HG03159 (cell line): ENCODE results near the gene DLG2.
"Not testable (repeated sequence)": the region's sequence is repeated elsewhere in the genome, so short reads cannot be mapped to it uniquely, and the experiment has no call there.

Experiments used
- ATAC-seq: cut with Tn5 transposase; IDR thresholded peaks from one replicate; pipeline ENCODE4 v1.9.1; 2021; ENCODE audit warnings: mild to moderate bottlenecking, moderate library complexity; ENCODE audit not compliant: unreplicated experiment

Gene DLG2

DNA sequence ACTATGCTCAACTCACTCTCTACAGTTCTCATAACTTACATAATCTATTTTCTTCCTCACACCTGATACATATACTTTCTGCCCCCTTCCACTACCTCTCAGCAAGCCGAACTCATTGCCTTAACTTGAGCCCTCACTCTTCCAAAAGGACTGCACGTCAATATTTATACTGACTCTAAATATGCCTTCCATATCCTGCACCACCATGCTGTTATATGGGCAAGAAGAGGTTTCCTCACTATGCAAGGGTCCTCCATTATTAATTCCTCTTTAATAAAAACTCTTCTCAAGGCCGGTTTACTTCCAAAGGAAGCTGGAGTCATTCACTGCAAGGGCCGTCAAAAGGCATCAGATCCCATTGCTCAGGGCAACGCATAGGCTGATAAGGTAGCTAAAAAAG is 2204.5 kb downstream of the DLG2 start:
- not testable (repeated sequence) for ATAC-seq

DNA sequence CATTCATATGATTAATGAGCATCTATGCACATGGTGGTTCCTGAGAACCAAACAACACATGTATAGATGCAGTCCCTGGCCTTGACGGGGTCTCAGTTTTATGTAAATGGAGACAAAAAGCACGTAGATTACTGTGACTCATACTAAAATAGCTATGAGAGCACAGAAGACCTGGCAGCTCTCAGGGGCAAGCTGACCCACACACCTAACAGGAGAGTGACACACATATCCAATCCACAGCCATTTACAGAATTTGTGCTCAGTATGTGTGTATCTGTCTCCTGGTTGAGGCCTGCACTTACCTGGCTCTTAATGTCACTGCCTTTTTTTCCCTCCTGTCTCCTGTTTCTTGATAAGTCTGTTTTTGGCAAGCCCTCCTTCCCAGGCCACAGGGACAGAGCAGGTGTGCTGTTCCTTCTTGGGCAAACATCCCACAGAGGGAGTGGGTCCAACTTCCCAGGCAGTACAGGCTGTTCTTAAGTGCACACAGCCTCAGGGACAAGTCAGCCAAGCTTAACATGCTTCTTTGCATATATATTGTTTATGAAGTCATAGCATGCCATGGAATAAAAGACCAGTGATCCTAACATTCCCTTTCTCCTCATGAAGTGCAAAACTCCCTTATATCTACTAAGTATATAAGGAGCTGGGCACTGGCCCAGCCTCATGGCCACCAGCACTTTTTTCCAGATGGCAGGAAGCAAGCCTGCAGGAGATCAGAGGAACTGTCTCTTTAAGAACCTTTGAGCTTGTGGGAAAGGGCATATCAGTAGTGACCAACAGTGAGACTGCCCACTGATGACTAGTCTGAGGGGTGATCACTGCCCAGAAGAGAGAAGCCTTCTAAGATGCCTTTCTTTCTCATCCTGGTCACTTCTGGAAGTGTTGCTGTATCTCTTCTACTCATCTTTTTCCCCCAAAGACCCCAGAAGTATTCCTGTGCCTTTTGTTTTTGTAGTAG is 2216.3 kb downstream of the DLG2 start:
- no peak for ATAC-seq

DNA sequence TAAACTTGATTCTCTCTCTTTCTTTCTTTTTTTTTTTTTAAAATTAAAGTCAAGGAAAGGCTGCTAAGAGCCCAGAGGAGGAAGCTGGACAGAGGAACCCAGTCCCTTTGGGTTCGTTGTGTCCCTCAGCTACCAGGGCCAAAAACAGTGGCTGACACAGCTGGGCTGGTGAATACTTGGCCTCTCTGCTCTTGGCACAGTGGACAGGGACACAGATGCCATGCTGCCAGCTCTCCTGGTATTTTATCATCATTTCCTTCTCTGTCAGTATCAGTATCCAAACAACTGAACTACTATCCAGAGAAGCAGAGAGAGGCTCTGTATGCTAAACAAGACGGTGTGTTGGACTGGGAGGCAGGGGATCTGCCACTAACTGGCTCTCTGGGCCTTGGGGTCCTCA is 2217.3 kb downstream of the DLG2 start:
- no peak for ATAC-seq

DNA sequence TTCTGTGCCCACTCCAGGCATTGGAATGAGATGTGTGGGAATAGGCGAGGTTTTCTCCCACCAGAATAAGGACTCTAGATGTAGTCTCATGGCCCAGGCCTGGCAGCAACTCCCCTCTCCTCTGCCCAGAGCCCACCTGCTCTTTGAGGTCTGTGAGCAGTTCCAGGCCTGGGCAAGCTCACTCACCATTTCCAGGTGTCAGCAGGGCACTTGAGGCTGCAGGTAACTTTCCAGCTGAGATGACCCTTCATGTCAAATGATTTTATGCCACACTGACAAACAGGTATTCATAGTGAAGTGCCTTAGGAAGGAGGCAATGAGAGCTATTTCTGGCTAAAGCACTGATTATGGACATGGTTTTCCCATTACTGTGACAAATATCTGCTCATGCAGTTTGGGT is 2217.7 kb downstream of the DLG2 start:
- ATAC-seq = no peak

DNA sequence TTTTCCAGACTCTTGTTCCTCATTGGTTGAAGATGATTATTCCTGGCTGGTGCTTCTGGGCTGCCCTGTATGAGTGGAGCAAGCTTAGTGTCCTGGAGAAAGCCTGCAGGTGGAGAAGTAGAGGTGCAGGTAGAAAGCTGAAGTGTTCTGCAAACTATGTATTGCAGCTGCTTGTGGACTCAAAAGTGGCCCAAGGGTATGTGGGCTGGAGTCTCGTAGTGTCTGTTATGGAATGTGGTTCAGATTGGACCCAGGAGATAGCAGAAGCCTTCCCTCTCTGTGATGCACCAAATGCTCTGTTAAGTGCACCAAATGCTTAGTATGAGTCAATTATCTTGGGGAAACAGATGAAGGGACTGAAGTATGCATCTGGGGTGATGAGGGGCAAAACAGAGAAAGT is 2218.2 kb downstream of the DLG2 start:
- ATAC-seq = no peak
